DND-41 (cell line): ENCODE data around the gene THSD4.

ENCODE experiments used
- ATAC-seq: fragments of 200-7000 bp; cut with Tn5 transposase; 3 replicates; pipeline ENCODE4 v1.9.1; 2021; ENCODE audit warnings: low read depth; ENCODE audit not compliant: insufficient read depth
- DNase-seq: peaks from one replicate; pipeline ENCODE4 v3.0.0-alpha.2; 2020
- H2AFZ ChIP-seq: 2 replicates; pipeline ENCODE4 v1.6.0; 2012; ENCODE audit warnings: low read depth, low read length
- H3K27ac ChIP-seq: 2 replicates; pipeline ENCODE4 v1.5.1; 2012; ENCODE audit warnings: low read length, inconsistent platforms
- H3K27me3 ChIP-seq: fragments of 200-600 bp; sonication (generic); 2 replicates; pipeline ENCODE4 v1.6.0; 2012; ENCODE audit warnings: low read length, mild to moderate bottlenecking, inconsistent platforms; ENCODE audit not compliant: insufficient read depth, poor library complexity
- H3K36me3 ChIP-seq: 2 replicates; pipeline ENCODE4 v1.5.1; 2012; ENCODE audit warnings: low read length, inconsistent platforms; ENCODE audit not compliant: insufficient read depth
- H3K4me1 ChIP-seq: 2 replicates; pipeline ENCODE4 v1.5.1; 2012; ENCODE audit warnings: mild to moderate bottlenecking, low read length; ENCODE audit not compliant: insufficient read depth
- H3K4me2 ChIP-seq: 2 replicates; pipeline ENCODE4 v1.6.0; 2012; ENCODE audit warnings: mild to moderate bottlenecking, moderate library complexity, low read length, inconsistent platforms; ENCODE audit not compliant: insufficient read depth
- H3K4me3 ChIP-seq, 2 experiments: fragments of 200-600 bp in 1 of 2; shearing (Covaris generic) in 1 of 2; 2 replicates each; pipeline ENCODE4 v1.5.1; 2012 to 2016; ENCODE audit warnings: inconsistent platforms in 2 of 2, low read length in 2 of 2, mild to moderate bottlenecking in 2 of 2, low read depth in 1 of 2, moderate library complexity in 1 of 2
- H3K79me2 ChIP-seq: 2 replicates; pipeline ENCODE4 v1.6.0; 2012; ENCODE audit warnings: low read length, inconsistent platforms; ENCODE audit not compliant: insufficient read depth
- H3K9ac ChIP-seq: 2 replicates; pipeline ENCODE4 v1.6.0; 2012; ENCODE audit warnings: low read depth, mild to moderate bottlenecking, inconsistent platforms, low read length, moderate library complexity
- H3K9me3 ChIP-seq: 2 replicates; pipeline ENCODE4 v1.5.1; 2012; ENCODE audit warnings: low read length, moderate library complexity, mild to moderate bottlenecking, inconsistent platforms; ENCODE audit not compliant: insufficient read depth, severe bottlenecking
- H4K20me1 ChIP-seq: 2 replicates; pipeline ENCODE4 v1.6.0; 2012; ENCODE audit warnings: low read length; ENCODE audit not compliant: insufficient read depth
- CTCF ChIP-seq: IDR thresholded peaks from 2 replicates; pipeline ENCODE4 v1.5.1; 2012; ENCODE audit warnings: borderline replicate concordance, low read length, moderate library complexity, mild to moderate bottlenecking; ENCODE audit not compliant: poor library complexity, severe bottlenecking; ENCODE audit errors: extremely low read depth
- EZH2 ChIP-seq: IDR thresholded peaks from 3 replicates; pipeline ENCODE4 v1.6.1; 2012; ENCODE audit warnings: borderline replicate concordance, low read depth, mild to moderate bottlenecking, moderate library complexity, low read length, inconsistent platforms; ENCODE audit not compliant: severe bottlenecking

The THSD4 gene

DNA sequence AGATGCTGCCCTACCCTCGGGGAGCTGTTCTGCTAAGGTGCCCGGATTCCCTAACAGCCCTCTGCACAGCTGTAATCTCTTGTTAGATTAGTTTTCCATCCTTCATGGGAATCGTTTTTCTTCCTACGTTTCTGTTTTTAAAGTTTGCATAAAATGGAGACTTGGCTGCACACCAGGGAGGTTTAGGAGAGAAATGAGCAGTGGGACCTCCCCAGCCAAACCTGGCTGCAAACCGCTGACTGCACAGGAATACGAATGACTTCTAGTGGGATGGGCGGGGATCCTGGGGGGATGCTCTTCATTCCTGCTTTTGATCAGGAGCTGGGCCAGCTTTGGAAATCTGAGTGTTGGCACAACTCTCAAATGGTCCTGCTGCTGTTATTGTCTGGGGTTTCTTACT is 77.5 kb downstream of the THSD4 start:
- no peaks in the 10 kb centered on the region for H3K4me1 ChIP-seq
- H3K36me3 ChIP-seq, result no peaks in the 10 kb centered on the region
- no peak for DNase-seq
- no peak overlapping the region for H3K4me2 ChIP-seq
- H3K9ac ChIP-seq, result no peak overlapping the region
- H3K27me3 ChIP-seq, result no peaks in the 10 kb centered on the region
- no peak overlapping the region for H3K27ac ChIP-seq
- no peak for TF ChIP-seq EZH2
- no peak for TF ChIP-seq CTCF
- no peak for ATAC-seq
- no peaks in the 10 kb centered on the region for H3K79me2 ChIP-seq
- no peaks in the 10 kb centered on the region for H3K9me3 ChIP-seq
- H2AFZ ChIP-seq, result no peak overlapping the region
- no peak overlapping the region for H3K4me3 ChIP-seq
- H4K20me1 ChIP-seq, result no peaks in the 10 kb centered on the region

DNA sequence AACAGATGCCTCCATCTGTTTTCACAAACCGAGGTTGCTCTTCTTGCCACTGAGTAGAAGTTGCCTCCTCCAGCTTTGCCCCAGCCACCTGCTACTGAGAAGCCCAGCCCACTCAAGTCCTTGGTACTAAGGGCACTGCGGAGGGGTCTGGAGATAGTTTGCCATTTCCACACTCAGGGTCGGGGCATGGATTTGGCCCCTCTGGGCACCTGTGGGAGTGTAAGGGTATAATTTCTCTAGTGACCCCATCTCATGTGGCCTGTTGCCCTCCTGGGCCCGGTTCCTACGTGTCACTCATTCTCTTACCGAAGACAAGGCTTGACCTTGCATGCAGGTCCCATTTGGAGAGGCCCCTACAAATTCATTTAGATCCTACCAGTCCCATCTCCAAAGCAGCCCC is 79.0 kb downstream of the THSD4 start:
- no peaks in the 10 kb centered on the region for H3K79me2 ChIP-seq
- H3K4me3 ChIP-seq, result no peak overlapping the region
- no peaks in the 10 kb centered on the region for H3K9me3 ChIP-seq
- no peaks in the 10 kb centered on the region for H3K4me1 ChIP-seq
- no peak overlapping the region for H3K4me2 ChIP-seq
- TF ChIP-seq EZH2, result no peak
- no peak for TF ChIP-seq CTCF
- no peak overlapping the region for H3K9ac ChIP-seq
- H2AFZ ChIP-seq, result no peak overlapping the region
- DNase-seq (no peak), ATAC-seq (no peak)
- H3K27ac ChIP-seq, result no peak overlapping the region
- no peaks in the 10 kb centered on the region for H3K27me3 ChIP-seq
- no peaks in the 10 kb centered on the region for H3K36me3 ChIP-seq
- no peaks in the 10 kb centered on the region for H4K20me1 ChIP-seq

DNA sequence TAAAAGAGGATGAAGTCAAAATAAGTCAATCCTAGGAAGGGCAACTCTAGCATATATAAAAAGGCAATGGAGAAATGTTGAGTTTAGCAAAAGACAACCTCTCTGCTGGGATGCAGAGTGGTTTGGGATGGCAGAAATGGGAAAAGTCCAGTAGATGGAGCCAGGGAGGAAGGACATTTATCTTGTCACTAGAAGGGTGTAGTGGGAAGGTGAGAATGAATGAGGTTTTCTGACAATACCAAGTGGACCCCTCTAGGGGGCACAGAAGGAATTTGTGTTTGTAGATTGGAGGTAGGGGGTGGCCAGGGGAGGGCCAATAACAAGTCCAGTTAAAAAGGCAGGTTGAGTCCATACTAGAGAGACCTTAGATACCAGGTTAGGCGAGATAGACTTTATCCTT is 80.0 kb downstream of the THSD4 start:
- DNase-seq, result no peak
- no peaks in the 10 kb centered on the region for H3K27me3 ChIP-seq

More for the DNA sequence above, 80.0 kb downstream of the THSD4 start:
- Histone ChIP-seq H3K9me3 (no peaks in the 10 kb centered on the region), H3K4me3 (no peak overlapping the region), H3K79me2 (no peaks in the 10 kb centered on the region), H3K9ac (no peak overlapping the region), H3K36me3 (no peaks in the 10 kb centered on the region), H2AFZ (no peak overlapping the region), H3K4me1 (no peaks in the 10 kb centered on the region), H3K4me2 (no peak overlapping the region), H3K27ac (no peak overlapping the region), H4K20me1 (no peaks in the 10 kb centered on the region; the same call in 1 of the 2 replicates)
- TF ChIP-seq EZH2 (no peak), CTCF (no peak)
- no peak for ATAC-seq
